Measurements from ENCODE around the gene STK32C. TPM values are rescaled to one million over a fixed set of nuclear protein-coding genes. Genes with fewer than 3 reads are reported as not detected.

STK32C gene
- total and polyA plus RNA-seq, 2 experiments from 2014 or later, result 8.8 to 9.8 TPM

DNA sequence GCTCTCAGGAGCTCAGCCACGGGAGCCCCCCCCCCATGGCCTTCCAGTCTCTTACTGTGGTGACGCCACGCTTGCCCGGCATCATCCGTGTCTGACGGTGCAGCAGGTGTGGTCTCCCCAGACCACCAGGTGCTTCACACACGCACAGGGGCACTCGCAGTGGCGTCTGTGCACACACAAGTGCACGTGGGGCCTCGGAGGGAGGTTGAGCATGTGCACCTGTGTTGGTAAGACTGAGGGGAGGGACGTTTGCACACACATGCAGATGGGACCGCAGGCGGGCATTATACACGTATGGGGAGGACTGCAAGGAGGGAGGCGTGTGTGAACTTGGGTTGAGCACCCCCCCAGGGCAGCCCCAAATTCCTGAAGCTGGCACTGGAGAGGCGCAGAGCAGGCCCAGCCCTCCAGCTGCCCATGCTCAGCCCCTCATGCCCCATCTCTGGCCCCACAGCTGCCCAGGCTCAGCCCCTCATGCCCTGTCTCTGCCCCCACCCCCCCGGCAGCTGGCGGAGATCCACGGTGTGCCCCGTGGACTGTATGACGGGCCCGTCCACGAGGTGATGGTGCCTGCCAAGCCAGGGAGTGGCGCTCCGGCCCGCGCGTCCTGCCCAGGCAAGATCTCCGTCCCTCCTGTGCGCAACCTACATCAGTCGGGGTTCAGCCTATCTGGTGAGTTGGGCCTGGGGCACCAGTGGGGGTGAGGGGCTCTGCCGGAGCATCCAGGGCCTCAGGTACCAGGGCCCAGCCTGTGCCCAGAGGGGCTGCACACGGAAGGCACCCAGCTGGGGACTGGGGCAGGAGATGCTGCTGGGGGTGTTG, 104.3 kb downstream of the STK32C start:
- 65 to 69% methylated on average over 20 to 34 of the region's 34 CpGs for WGBS, 2 experiments (ENCODE audit: low coverage in 1 of 2, low lambda C conversion rate in 2 of 2, missing lambda C conversion rate in 2 of 2)
- Histone ChIP-seq H3K9me2 (ENCODE audit: insufficient read depth) (no peaks in the 10 kb centered on the region), H3F3A (ENCODE audit: insufficient read depth) (no peaks in the 10 kb centered on the region), H4K20me1 (ENCODE audit: insufficient read depth) (no peaks in the 10 kb centered on the region), H3K4me2 (ENCODE audit: unreplicated experiment) (no peak overlapping the region), H3K4me3 (no peak overlapping the region), H3K36me3 (ENCODE audit: low read depth) (no peaks in the 10 kb centered on the region), H3K9me3 (ENCODE audit: low read depth) (no peaks in the 10 kb centered on the region), H2AFZ (no peak overlapping the region), H3K27me3 (replicated peaks; ENCODE audit: insufficient read depth) (no peaks in the 10 kb centered on the region), H3K9ac (no peak overlapping the region), H3K79me2 (ENCODE audit: insufficient read depth) (no peaks in the 10 kb centered on the region), H3K27ac (no peak overlapping the region), H3K4me1 (ENCODE audit: insufficient read depth) (no peaks in the 10 kb centered on the region)
- DNase-seq, result no peak
- TF ChIP-seq EZH2phosphoT487 (IDR thresholded peaks at IDR 0.05; ENCODE audit: insufficient read depth, low read depth), result no peak
- no peak for TF ChIP-seq EZH2 (IDR thresholded peaks at IDR 0.05; ENCODE audit: insufficient read depth, poor library complexity, severe bottlenecking)
- in situ Hi-C loops (cut with MboI), result no loop called here

DNA sequence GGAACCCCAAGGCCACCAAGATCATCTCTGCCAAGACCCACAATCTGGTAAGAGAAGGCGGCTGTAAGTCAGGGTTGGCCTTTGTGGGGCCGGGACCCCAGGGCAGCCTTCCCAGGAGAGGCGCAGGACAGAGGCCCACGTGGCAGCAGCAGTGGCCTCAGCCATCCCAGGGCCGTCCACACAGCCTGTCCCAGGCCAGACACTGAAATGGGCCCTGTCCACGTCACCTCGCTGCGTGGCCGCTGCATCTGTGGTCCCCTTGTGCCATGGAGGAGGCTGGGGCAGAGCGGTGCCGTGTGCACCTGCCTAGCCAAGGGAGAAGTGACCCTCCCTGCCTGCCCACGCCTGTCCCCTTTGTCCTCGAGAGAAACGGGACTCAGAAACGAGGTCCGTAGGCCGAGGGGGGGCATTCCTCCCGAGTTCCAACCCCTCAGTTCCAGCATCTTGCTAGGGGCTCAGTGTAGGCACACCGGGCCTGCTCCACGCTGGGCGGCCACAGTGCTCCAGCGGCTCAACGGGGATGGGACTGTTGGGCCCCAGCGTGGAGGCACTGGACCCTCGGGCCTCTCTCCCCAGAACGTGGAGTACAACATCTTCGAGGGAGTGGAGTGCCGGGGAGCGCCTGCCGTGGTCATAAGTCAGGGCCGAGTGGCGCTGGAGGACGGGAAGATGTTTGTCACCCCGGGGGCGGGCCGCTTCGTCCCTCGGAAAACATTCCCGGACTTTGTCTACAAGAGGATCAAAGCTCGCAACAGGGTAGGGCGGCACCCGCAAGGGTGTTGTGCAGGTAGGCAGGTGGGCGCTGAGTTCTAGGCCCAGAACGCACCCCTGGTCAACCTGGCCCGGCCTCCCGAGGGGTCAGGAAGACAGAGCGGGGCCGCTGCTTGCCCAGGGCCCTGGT, 105.4 kb downstream of the STK32C start:
- H3F3A ChIP-seq (ENCODE audit: insufficient read depth), result no peaks in the 10 kb centered on the region
- H4K20me1 ChIP-seq (ENCODE audit: insufficient read depth), result no peaks in the 10 kb centered on the region
- H3K27me3 ChIP-seq (replicated peaks; ENCODE audit: insufficient read depth), result no peaks in the 10 kb centered on the region
- 78 to 81% methylated on average over 48 of the region's 48 CpGs for WGBS, 2 experiments (ENCODE audit: low coverage in 1 of 2, low lambda C conversion rate in 2 of 2, missing lambda C conversion rate in 2 of 2)
- H3K36me3 ChIP-seq (ENCODE audit: low read depth), result no peaks in the 10 kb centered on the region
- H3K27ac ChIP-seq, result no peak overlapping the region
- H3K79me2 ChIP-seq (ENCODE audit: insufficient read depth), result no peaks in the 10 kb centered on the region
- no peak overlapping the region for H2AFZ ChIP-seq
- no peaks in the 10 kb centered on the region for H3K9me2 ChIP-seq (ENCODE audit: insufficient read depth)
- no peak for DNase-seq
- no peak overlapping the region for H3K9ac ChIP-seq
- no peaks in the 10 kb centered on the region for H3K9me3 ChIP-seq (ENCODE audit: low read depth)
- H3K4me1 ChIP-seq (ENCODE audit: insufficient read depth), result no peaks in the 10 kb centered on the region
- TF ChIP-seq EZH2phosphoT487 (IDR thresholded peaks at IDR 0.05; ENCODE audit: insufficient read depth, low read depth), result no peak
- no peak overlapping the region for H3K4me2 ChIP-seq (ENCODE audit: unreplicated experiment)
- no peak overlapping the region for H3K4me3 ChIP-seq
- in situ Hi-C loops (cut with MboI), result no loop called here

DNA sequence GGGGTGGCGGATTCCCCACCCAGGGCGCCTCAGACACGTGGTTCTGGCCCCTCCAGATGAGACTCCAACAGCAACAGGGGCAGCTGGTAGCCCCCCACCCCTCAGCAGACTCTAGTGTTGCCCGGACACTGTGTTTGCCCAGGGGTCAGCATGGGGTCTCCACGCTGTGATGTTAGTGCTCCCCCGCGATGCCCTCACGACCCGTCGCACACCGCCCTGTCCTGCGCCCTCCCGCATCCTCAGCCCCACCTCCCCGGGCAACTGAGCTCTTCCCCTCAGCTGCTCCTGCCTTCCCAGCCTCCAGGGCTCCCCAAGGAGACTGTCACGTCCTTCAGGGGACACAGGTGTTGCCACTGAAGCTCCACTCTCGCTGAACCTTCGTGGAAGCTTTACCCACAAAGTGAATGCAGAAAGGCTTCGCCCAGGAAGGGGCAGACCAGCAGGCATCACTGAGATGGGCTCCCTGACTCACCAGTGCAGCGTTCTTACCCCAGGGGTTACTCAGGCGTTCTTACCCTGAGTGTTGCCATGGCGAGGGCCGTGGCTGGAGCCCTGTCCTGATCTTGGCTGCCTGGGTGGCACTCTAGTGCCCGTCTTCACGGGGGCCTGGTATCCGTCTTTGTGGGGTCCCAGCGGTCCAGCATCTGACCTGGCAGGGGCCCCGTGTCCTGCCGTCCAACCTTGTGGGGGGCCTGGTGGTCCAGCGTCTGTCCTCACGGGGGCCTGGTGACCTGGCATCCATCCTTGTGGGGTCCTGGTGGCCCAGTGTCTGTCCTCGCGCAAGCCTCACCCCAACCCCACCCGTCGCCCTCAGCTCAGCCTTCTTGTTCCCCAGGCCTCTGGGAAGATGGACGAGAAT, 106.4 kb downstream of the STK32C start:
- DNase-seq, result no peak
- in situ Hi-C loops (cut with MboI), result no loop called here
- no peak overlapping the region for H3K9ac ChIP-seq
- H3K9me2 ChIP-seq (ENCODE audit: insufficient read depth), result no peaks in the 10 kb centered on the region
- H3K27me3 ChIP-seq (replicated peaks; ENCODE audit: insufficient read depth), result no peaks in the 10 kb centered on the region
- H2AFZ ChIP-seq, result no peak overlapping the region
- no peaks in the 10 kb centered on the region for H3K79me2 ChIP-seq (ENCODE audit: insufficient read depth)
- H3K9me3 ChIP-seq (ENCODE audit: low read depth), result no peaks in the 10 kb centered on the region
- no peaks in the 10 kb centered on the region for H3F3A ChIP-seq (ENCODE audit: insufficient read depth)
- no peak for TF ChIP-seq EZH2phosphoT487 (IDR thresholded peaks at IDR 0.05; ENCODE audit: insufficient read depth, low read depth)
- TF ChIP-seq EZH2 (IDR thresholded peaks at IDR 0.05; ENCODE audit: insufficient read depth, poor library complexity, severe bottlenecking), result no peak
- H3K27ac ChIP-seq, result no peak overlapping the region
- no peaks in the 10 kb centered on the region for H3K4me1 ChIP-seq (ENCODE audit: insufficient read depth)
- no peak overlapping the region for H3K4me2 ChIP-seq (ENCODE audit: unreplicated experiment)
- WGBS, 2 experiments (ENCODE audit: low coverage in 1 of 2, low lambda C conversion rate in 2 of 2, missing lambda C conversion rate in 2 of 2), result 73 to 80% methylated on average over 29 to 35 of the region's 35 CpGs
- H4K20me1 ChIP-seq (ENCODE audit: insufficient read depth), result no peaks in the 10 kb centered on the region
- H3K36me3 ChIP-seq (ENCODE audit: low read depth), result no peaks in the 10 kb centered on the region
- H3K4me3 ChIP-seq, result no peak overlapping the region

Measured in GM23248 (cell line).